Astrocyte (in vitro differentiated cells and primary cell): Measurements from ENCODE around the gene XRCC6. TPM values are rescaled to one million over a fixed set of nuclear protein-coding genes. Genes with fewer than 3 reads are reported as not detected.

Source experiments
- DNase-seq: peaks from one replicate; pipeline ENCODE4 v3.0.0-alpha.2; 2010; ENCODE audit warnings: low read depth
- FAIRE-seq: peaks from 2 replicates; lab custom pipeline; 2011; peaks lifted over from hg19 to GRCh38; lab: Jason Lieb, UNC
- H2AFZ ChIP-seq: 2 replicates; pipeline ENCODE4 v1.6.0; 2012; ENCODE audit warnings: low read depth, low read length, inconsistent platforms
- H3K27ac ChIP-seq: 2 replicates; pipeline ENCODE4 v1.5.1; 2011; ENCODE audit warnings: low read depth, low read length, inconsistent platforms
- H3K27me3 ChIP-seq: 2 replicates; pipeline ENCODE4 v1.6.0; 2011; ENCODE audit warnings: low read length, inconsistent platforms; ENCODE audit not compliant: insufficient read depth
- H3K36me3 ChIP-seq: 2 replicates; pipeline ENCODE4 v1.5.1; 2011; ENCODE audit warnings: low read length, inconsistent platforms; ENCODE audit not compliant: insufficient read depth
- H3K4me1 ChIP-seq: 2 replicates; pipeline ENCODE4 v1.5.1; 2011; ENCODE audit warnings: low read length, inconsistent platforms; ENCODE audit not compliant: insufficient read depth
- H3K4me2 ChIP-seq: 2 replicates; pipeline ENCODE4 v1.6.0; 2012; ENCODE audit warnings: low read length, inconsistent platforms
- H3K4me3 ChIP-seq: 2 replicates; pipeline ENCODE4 v1.5.1; 2011; ENCODE audit warnings: low read depth, mild to moderate bottlenecking, low read length, inconsistent platforms; ENCODE audit not compliant: insufficient read depth
- H3K79me2 ChIP-seq: 2 replicates; pipeline ENCODE4 v1.6.0; 2012; ENCODE audit warnings: mild to moderate bottlenecking, low read length, inconsistent platforms; ENCODE audit not compliant: insufficient read depth
- H3K9ac ChIP-seq: 2 replicates; pipeline ENCODE4 v1.6.0; 2012; ENCODE audit warnings: mild to moderate bottlenecking, low read length, inconsistent platforms
- H3K9me3 ChIP-seq: 2 replicates; pipeline ENCODE4 v1.5.1; 2012; ENCODE audit warnings: low read depth, mild to moderate bottlenecking, low read length, inconsistent platforms; ENCODE audit not compliant: insufficient read depth
- H4K20me1 ChIP-seq: 2 replicates; pipeline ENCODE4 v1.6.0; 2012; ENCODE audit warnings: low read length, inconsistent platforms; ENCODE audit not compliant: insufficient read depth
- H3K27ac Mint-ChIP-seq: one replicate; pipeline ENCODE4 v1.8.0; 2021; ENCODE audit warnings: mild to moderate bottlenecking, mixed read lengths; ENCODE audit not compliant: unreplicated experiment
- H3K27me3 Mint-ChIP-seq: one replicate; pipeline ENCODE4 v1.8.0; 2021; ENCODE audit warnings: low read depth, mixed read lengths; ENCODE audit not compliant: unreplicated experiment
- H3K36me3 Mint-ChIP-seq: one replicate; pipeline ENCODE4 v1.8.0; 2021; ENCODE audit warnings: low read depth, mixed read lengths; ENCODE audit not compliant: unreplicated experiment
- H3K4me1 Mint-ChIP-seq: one replicate; pipeline ENCODE4 v1.8.0; 2021; ENCODE audit warnings: low read depth, mixed read lengths; ENCODE audit not compliant: unreplicated experiment
- H3K4me3 Mint-ChIP-seq: one replicate; pipeline ENCODE4 v1.8.0; 2021; ENCODE audit warnings: mild to moderate bottlenecking, moderate library complexity, mixed read lengths; ENCODE audit not compliant: unreplicated experiment
- H3K9me3 Mint-ChIP-seq: one replicate; pipeline ENCODE4 v1.8.0; 2021; ENCODE audit warnings: mild to moderate bottlenecking, mixed read lengths; ENCODE audit not compliant: unreplicated experiment
- CTCF ChIP-seq: IDR thresholded peaks from 2 replicates; pipeline ENCODE4 v1.5.1; 2011; ENCODE audit warnings: low read depth, mild to moderate bottlenecking, inconsistent platforms, low read length, moderate library complexity; ENCODE audit not compliant: insufficient read depth
- EZH2 ChIP-seq: IDR thresholded peaks from 2 replicates; pipeline ENCODE4 v1.6.1; 2012; ENCODE audit warnings: mild to moderate bottlenecking, low read length, inconsistent platforms; ENCODE audit not compliant: insufficient read depth
- total RNA-seq: library from RNA; stranded (reverse); gene quantifications from 2 replicates; pipeline ENCODE4 v1.2.1, GENCODE V29; 2021

XRCC6 gene
- total RNA-seq, 1 donor from 2014 or later = 232 TPM

GRCh38 chr22:41700108-41700364, 78.9 kb downstream of the XRCC6 start:
- peaks cover 2% of the 10 kb centered on the region for H3K36me3 Mint-ChIP-seq
- no peak overlapping the region for H3K27ac ChIP-seq
- no peaks in the 10 kb centered on the region for H3K27me3 ChIP-seq
- TF ChIP-seq CTCF = no peak
- no peak for TF ChIP-seq EZH2
- H4K20me1 ChIP-seq = no peaks in the 10 kb centered on the region
- no peak for FAIRE-seq
- peaks cover 3% of the 10 kb centered on the region for H3K27me3 Mint-ChIP-seq
- no peak overlapping the region for H2AFZ ChIP-seq
- no peak overlapping the region for H3K4me3 ChIP-seq
- H3K9me3 ChIP-seq = no peaks in the 10 kb centered on the region
- no peaks in the 10 kb centered on the region for H3K36me3 ChIP-seq
- no peak overlapping the region for H3K9ac ChIP-seq
- H3K4me3 Mint-ChIP-seq = no peak overlapping the region
- H3K27ac Mint-ChIP-seq = no peak overlapping the region
- H3K4me1 Mint-ChIP-seq = peaks cover 4% of the 10 kb centered on the region
- no peaks in the 10 kb centered on the region for H3K9me3 Mint-ChIP-seq
- no peak for DNase-seq
- H3K4me1 ChIP-seq = peaks cover 15% of the 10 kb centered on the region
- no peaks in the 10 kb centered on the region for H3K79me2 ChIP-seq
- no peak overlapping the region for H3K4me2 ChIP-seq

- Mint-ChIP-seq H3K36me3 (peaks cover 2% of the 10 kb centered on the region), H3K4me3 (no peak overlapping the region), H3K27me3 (peaks cover 3% of the 10 kb centered on the region), H3K4me1 (no peaks in the 10 kb centered on the region), H3K27ac (no peak overlapping the region), H3K9me3 (no peaks in the 10 kb centered on the region)
- no peak overlapping the region for H3K27ac ChIP-seq
- no peaks in the 10 kb centered on the region for H4K20me1 ChIP-seq
- H2AFZ ChIP-seq = no peak overlapping the region
- no peaks in the 10 kb centered on the region for H3K36me3 ChIP-seq
- no peak overlapping the region for H3K9ac ChIP-seq
- H3K79me2 ChIP-seq = no peaks in the 10 kb centered on the region
- no peak for TF ChIP-seq CTCF
- TF ChIP-seq EZH2 = no peak
- FAIRE-seq (no peak), DNase-seq (no peak)
- no peak overlapping the region for H3K4me3 ChIP-seq
- no peak overlapping the region for H3K4me2 ChIP-seq
- no peaks in the 10 kb centered on the region for H3K9me3 ChIP-seq
- H3K4me1 ChIP-seq = peaks cover 5% of the 10 kb centered on the region
- no peaks in the 10 kb centered on the region for H3K27me3 ChIP-seq
Measured at GRCh38 chr22:41702763-41703162, 81.7 kb downstream of the XRCC6 start.

- Histone ChIP-seq H3K4me1 (no peaks in the 10 kb centered on the region), H3K4me2 (no peak overlapping the region), H3K9me3 (no peaks in the 10 kb centered on the region), H4K20me1 (no peaks in the 10 kb centered on the region), H3K79me2 (no peaks in the 10 kb centered on the region), H3K36me3 (no peaks in the 10 kb centered on the region), H3K27me3 (peaks cover 2% of the 10 kb centered on the region), H3K27ac (no peak overlapping the region), H3K4me3 (no peak overlapping the region), H2AFZ (no peak overlapping the region), H3K9ac (no peak overlapping the region)
- no peak overlapping the region for H3K4me3 Mint-ChIP-seq
- no peak for DNase-seq
- no peak overlapping the region for H3K27ac Mint-ChIP-seq
- H3K36me3 Mint-ChIP-seq = no peaks in the 10 kb centered on the region
- no peak for FAIRE-seq
- H3K9me3 Mint-ChIP-seq = peaks cover 2% of the 10 kb centered on the region
- no peaks in the 10 kb centered on the region for H3K4me1 Mint-ChIP-seq
- H3K27me3 Mint-ChIP-seq = peaks cover 6% of the 10 kb centered on the region
- TF ChIP-seq CTCF (no peak), EZH2 (no peak)
Measured at GRCh38 chr22:41709341-41709740, 88.2 kb downstream of the XRCC6 start.
